NCI-H146 treated with DMSO at 0.1 percent for 48 hours (cell line): Measurements from ENCODE around the gene CRYBG1.

Experiments used
- DNase-seq: peaks from one replicate; lab custom pipeline; 2025; ENCODE audit not compliant: unreplicated experiment; lab: John Stamatoyannopoulos, UW

The CRYBG1 gene

DNA sequence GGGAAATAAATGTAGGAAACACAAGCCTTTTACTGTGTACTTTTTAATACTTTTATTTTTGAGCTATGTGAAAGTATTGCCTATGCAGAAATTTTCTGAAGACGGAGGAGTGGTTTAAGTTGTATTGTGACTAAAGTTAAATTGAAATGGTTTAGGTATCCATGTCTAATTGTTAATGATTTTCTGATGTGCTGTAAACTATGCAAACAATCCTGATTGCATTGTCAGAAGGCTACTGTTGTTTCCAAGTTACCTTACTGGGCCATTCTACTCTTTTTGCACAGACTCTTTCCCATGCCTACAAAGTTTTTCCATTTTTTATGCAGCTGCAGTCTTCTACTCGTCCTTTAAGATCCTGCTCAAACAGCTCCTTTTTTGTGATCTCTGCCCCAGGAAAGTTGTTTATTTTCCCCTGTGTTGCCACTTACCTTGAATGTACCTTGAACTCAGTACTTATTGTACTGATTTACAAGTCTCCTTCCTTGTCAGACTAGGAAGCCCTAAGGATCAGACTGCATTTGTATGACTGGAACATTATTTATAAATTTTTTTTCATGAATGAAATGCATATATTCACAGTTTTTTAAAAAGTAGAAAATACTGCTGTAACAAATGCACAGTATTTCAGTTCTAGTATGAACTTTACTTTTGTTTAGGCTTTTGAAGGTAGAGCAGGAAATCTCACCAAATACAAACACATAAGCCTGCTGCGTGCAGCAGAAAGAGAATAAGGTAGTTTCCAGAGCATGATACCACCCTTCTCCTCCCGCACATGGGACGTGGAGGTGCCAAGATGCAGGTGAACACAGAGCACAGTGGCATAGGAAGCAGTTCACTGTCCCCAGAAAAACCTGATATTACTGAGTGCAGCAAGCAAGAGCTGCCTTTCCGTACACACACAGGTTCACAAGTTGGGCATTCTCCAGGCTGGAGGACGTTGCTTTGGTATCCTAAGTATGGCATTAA is 97.8 kb downstream of the CRYBG1 start:
- DNase-seq: no peak

DNA sequence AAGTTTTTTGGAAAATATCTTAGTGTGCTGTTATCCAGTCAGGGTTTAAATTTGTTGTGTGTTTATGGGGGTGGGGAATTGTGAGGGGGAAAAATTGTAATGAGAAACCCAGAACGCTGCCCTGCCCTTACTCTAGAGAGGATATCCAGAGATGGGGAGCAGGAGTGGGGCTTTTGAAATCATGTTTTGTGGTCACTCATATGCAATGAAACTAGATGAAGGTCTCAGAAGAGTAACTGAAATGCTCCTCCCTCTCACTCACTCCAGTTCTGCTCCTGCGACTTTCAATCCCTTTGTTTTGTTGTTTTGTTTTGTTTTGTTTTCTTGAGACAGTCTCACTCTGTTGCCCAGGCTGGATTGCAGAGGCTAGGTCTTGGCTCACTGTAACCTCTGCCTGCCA is 100.0 kb downstream of the CRYBG1 start:
- no peak for DNase-seq

GRCh38 chr6:106461084-106461483 is 100.6 kb downstream of the CRYBG1 start:
- peak; percentile 84 for DNase-seq

GRCh38 chr6:106462923-106463557 is 102.5 kb downstream of the CRYBG1 start:
- DNase-seq: no peak

GRCh38 chr6:106466211-106466610 is 105.7 kb downstream of the CRYBG1 start:
- no peak for DNase-seq

DNA sequence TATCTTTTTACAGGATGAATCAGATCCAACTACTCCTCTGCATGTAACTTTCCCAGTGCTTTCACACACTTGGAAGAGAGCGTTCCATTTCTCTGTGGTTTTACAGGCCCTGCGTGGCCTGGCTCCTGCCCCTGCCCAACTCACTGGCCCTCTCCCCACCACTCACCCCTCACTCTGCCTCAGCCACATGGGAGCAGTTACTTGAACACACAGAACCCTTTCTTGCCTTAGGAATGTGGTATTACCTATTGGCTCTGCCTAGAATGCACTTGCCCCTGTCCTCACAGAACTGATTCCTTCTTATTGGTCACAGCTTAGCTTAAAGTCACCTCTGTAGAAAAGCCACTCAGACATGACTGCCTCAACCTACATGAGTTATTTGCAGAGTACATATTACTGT is 108.4 kb downstream of the CRYBG1 start:
- DNase-seq: no peak

DNA sequence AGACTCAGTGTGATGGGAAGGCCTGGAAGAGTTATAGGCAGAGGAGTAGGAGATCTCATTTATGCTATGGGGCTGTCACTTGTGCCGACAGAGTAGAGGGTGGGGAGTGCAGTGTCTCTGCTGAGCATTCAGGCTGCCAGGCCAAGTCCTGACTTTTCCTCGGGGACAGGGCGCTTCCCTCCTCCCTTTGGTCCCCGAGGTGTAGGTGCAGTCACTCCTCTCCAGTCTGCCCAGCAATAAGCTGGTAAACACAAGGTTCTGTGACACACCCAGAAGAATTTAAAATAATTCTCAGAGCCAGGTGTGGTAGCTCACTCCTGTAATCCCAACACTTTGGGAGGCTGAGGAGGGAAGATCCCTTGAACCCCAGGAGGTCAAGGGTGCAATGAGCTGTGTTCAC is 109.4 kb downstream of the CRYBG1 start:
- DNase-seq: no peak

- no peak for DNase-seq
Observed at GRCh38 chr6:106470316-106470715, 109.8 kb downstream of the CRYBG1 start.

DNA sequence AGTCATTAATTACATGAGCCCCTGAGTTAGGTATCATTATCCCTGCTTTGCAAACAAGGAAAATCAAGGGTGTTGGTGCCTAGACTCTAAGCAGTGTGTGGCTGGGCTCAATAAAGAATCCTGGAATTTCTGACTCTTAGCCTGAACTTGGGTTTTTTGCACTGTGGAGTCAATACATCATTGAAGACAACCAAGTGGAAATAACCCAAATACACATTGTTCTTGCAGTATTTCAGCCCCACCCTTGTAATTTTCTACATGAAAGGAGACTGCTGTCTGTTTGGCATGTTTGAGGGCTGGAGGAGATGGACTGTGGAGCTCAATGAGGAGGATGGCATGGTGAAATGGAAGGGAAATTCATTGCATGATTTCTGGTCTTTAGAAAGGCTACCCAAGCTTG is 110.3 kb downstream of the CRYBG1 start:
- no peak for DNase-seq

DNA sequence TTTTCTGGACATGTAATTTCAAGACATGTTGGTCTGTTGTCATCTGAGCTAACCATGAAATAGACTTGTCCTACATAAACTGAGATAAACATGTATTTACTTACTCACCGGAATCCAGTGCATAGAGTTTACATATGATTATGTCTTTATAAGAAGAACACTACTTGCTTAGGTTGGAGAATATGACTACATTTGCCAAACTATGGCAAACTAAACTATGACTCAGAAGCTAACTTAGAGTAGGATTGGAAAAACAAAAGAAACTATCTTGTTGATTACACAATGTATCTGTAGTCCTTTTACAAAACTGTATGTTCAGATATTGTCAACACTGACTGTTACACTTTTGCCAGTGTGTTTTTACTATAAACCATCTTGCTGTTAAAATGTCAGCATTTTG is 113.3 kb downstream of the CRYBG1 start:
- no peak for DNase-seq

GRCh38 chr6:106474466-106474865 is 113.9 kb downstream of the CRYBG1 start:
- DNase-seq: no peak

DNA sequence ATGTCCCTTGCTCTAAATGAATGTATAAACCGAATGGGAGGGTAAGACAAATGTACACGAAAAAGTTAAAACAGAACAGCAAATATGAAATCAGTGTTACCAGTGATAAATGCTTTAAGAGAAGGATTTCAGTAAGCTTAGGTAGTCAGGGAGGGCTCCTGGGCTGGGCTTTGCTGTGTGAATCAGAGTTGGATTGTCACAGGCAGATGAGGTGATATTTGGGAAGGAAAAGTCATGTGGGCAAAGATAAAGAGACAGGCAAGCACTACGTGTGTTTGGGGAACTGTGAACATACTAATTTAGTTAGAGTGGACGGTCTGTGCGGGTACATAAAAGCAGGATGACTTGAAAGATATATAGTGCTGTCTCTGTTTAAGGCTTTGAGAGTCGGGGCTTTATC is 114.8 kb downstream of the CRYBG1 start:
- DNase-seq: no peak

DNA sequence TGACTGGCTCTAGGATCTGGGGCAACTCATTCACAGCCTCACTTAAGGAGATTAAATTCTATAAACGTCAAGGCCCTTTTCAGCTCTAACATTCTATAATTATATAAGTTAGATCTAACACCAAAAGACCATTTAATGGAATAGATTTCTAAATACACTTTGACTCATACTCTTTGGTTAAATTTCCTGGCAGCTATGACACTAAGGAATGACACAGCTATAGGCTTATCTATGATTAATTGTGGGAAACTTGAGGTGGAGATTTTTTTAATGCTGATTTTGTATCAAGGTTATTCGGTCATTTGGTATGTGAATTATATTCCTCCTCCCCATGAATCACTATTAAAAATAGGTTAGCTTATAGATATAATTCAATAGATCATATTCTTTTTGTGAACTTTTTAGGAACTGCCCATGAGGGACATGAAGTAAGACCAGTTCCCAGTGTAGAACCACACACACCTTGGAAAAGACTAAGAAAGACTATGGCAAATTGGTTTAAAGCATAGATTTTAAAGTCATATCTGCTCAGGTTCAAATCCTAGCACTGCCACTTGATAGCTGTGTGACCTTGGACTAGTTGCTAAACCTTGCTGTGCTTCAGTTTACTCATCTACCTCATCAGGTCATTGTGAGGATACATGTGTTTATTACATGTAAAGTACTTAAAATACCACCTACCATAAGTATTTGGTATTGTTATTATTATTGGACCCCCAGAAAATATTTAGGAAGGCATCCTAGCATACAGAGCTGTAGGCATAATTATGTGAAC is 116.0 kb downstream of the CRYBG1 start:
- DNase-seq: no peak

- no peak for DNase-seq
Observed at GRCh38 chr6:106477146-106477545, 116.6 kb downstream of the CRYBG1 start.

DNA sequence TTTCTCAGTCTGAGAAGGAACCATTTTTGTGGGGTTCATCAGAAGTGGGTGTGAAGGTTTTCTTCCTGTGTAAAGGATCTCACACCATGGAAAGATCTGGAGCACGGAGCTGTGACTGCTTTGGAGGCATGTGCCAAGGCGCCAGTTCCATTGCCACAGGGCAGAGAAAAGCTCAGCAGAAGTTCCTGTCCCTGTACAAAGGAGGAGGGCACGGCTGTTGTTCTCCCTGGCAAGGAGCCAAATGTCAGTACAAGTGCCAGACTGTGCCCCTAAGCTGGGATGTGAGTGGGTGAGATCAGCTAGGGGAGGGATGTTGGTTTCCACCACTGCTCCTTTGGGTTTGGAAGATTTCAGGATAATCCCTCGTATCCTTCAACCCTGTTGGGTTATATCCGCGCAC is 117.3 kb downstream of the CRYBG1 start:
- no peak for DNase-seq

DNA sequence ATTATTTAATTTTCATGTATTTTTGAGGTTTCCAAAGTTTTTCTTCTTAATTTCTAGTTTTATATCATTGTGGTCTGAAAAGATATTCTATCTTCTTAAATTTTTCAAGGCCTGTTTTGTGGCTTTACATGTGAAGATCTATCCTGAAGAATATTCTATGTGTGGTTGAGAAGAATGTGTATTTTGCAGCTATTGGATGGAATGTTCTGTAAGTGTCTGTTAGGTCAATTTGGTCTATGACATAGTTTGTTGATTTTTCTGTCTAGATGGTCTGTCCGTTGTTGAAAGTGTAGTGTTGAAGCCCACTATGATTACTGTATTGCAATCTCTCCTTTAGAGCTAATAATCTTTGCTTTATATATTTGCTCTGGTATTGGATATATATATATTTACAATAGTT is 125.7 kb downstream of the CRYBG1 start:
- no peak for DNase-seq

DNA sequence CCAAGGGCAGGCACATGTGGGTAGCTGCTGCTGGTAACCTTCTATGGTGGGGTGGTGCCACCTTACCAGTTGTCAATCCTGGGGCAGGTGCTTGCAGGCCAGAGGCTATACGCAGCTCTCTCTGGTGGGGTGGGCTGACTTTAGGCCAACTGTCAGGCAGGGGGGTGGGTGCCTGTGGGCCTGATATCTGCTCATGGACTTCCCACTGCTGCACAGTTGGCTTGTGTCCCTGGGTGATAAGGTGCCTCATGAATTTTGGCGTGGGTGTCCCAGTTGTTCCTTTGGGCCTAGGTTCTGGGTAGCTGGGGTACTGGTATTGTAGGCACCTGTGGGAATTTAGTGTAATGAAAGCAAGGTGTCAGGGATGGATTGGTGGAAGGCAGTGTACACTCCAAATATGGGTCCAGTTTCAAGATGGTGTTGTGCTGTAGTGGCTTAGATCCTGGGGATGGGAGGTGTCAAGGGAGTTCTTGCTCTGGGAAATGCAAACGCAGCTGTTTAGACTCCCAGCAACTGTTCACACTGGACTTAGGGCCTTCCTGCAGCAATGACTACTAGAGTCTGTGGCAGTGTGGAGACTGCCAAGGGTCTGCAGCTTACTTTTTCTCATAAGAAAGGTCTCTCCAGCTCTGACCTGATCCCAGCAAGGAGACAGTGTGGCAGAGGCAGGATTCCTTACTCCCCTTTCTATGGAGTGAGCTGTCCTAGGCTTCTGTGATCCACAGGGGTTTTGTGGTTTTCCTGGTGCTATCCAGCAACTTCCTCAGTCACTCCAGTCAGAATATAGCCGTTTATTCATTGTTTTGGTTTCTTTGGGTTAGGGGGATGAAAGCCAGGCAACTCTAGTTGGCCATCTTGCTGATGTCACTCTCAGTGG is 128.2 kb downstream of the CRYBG1 start:
- no peak for DNase-seq

GRCh38 chr6:106490030-106490429 is 129.5 kb downstream of the CRYBG1 start:
- DNase-seq: no peak

- DNase-seq: no peak
Observed at GRCh38 chr6:106490436-106490835, 129.9 kb downstream of the CRYBG1 start.

DNA sequence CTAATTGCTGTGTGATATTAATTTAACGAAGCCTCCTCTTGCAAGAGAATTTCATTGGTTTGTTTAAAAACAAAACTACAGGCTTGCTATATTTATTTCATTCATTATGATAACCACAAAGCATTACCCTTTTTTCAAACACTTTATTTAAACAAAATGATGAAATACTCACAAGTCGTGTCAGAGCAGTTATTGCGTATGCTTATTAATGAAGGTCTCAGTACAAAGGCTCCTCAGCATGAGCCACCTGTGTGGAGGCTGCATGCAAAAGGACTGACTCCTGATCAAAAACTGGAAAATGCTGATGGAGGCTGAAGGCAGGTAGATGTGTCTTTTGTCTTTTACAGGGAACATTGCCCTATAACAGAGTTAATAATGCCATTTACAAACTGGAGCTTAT is 130.5 kb downstream of the CRYBG1 start:
- no peak for DNase-seq

- DNase-seq: no peak
Observed at GRCh38 chr6:106495014-106495413, 134.5 kb downstream of the CRYBG1 start.
